MCF 10A (cell line): Measurements from ENCODE around the gene ATP8B3. TPM values are rescaled to one million over a fixed set of nuclear protein-coding genes. Genes with fewer than 3 reads are reported as not detected.

Experiments used
- BruUV-seq: library from RNA; stranded (reverse); fragments of 400-500 nt; replicated peaks from 2 replicates; lab custom pipeline; 2021; lab: Mats Ljungman, UMichigan
- CTCF ChIA-PET: fragments of 300-600 bp; sonication (Branson Sonifier 250); formaldehyde crosslinking; extraction: SDS; loops from one replicate; lab custom pipeline; 2021; ENCODE audit warnings: antibody characterized with exemption, inconsistent platforms; lab: Yijun Ruan, JAX
- POLR2A ChIA-PET: fragments of 300-600, 350-650 bp; sonication (Branson Sonifier 250); formaldehyde crosslinking; extraction: SDS; loops from one replicate; lab custom pipeline; 2020; ENCODE audit warnings: antibody characterized with exemption, inconsistent platforms; lab: Yijun Ruan, JAX
- DNase-seq: peaks from one replicate; pipeline ENCODE4 v3.0.0-alpha.2; 2018; ENCODE audit not compliant: unreplicated experiment
- H3K27ac Mint-ChIP-seq: one replicate; pipeline ENCODE4 v1.8.0; 2022; ENCODE audit warnings: mild to moderate bottlenecking, low read depth, mixed read lengths; ENCODE audit not compliant: unreplicated experiment
- H3K27me3 Mint-ChIP-seq: one replicate; pipeline ENCODE4 v1.8.0; 2022; ENCODE audit warnings: mixed read lengths; ENCODE audit not compliant: insufficient read depth, unreplicated experiment
- H3K36me3 Mint-ChIP-seq: one replicate; pipeline ENCODE4 v1.8.0; 2022; ENCODE audit warnings: mild to moderate bottlenecking, moderate library complexity, mixed read lengths; ENCODE audit not compliant: insufficient read depth, unreplicated experiment
- H3K4me1 Mint-ChIP-seq: one replicate; pipeline ENCODE4 v1.8.0; 2022; ENCODE audit warnings: mixed read lengths; ENCODE audit not compliant: insufficient read depth, unreplicated experiment
- H3K4me3 Mint-ChIP-seq: one replicate; pipeline ENCODE4 v1.8.0; 2022; ENCODE audit warnings: mild to moderate bottlenecking, moderate library complexity, mixed read lengths; ENCODE audit not compliant: unreplicated experiment
- H3K9me3 Mint-ChIP-seq: one replicate; pipeline ENCODE4 v1.8.0; 2022; ENCODE audit warnings: mixed read lengths; ENCODE audit not compliant: unreplicated experiment
- intact Hi-C: fragments of 100-400 bp; cut with micrococcal nuclease; formaldehyde crosslinking; loops from 2 replicates; pipeline ENCODE4 v1.14.1; 2022
- total RNA-seq: library from RNA; stranded (reverse); gene quantifications from 2 replicates; pipeline ENCODE4 v1.2.3, GENCODE V29; 2022
- TF ChIP-seq, protein P1 (sequence below): fragments of 200-600 bp; IDR thresholded peaks from one replicate; pipeline ENCODE4 v1.8.0; 2022; ENCODE audit warnings: antibody characterized with exemption, mild to moderate bottlenecking; ENCODE audit not compliant: unreplicated experiment

Gene ATP8B3
- total RNA-seq, 1 experiment from 2014 or later: 9.3 TPM

DNA sequence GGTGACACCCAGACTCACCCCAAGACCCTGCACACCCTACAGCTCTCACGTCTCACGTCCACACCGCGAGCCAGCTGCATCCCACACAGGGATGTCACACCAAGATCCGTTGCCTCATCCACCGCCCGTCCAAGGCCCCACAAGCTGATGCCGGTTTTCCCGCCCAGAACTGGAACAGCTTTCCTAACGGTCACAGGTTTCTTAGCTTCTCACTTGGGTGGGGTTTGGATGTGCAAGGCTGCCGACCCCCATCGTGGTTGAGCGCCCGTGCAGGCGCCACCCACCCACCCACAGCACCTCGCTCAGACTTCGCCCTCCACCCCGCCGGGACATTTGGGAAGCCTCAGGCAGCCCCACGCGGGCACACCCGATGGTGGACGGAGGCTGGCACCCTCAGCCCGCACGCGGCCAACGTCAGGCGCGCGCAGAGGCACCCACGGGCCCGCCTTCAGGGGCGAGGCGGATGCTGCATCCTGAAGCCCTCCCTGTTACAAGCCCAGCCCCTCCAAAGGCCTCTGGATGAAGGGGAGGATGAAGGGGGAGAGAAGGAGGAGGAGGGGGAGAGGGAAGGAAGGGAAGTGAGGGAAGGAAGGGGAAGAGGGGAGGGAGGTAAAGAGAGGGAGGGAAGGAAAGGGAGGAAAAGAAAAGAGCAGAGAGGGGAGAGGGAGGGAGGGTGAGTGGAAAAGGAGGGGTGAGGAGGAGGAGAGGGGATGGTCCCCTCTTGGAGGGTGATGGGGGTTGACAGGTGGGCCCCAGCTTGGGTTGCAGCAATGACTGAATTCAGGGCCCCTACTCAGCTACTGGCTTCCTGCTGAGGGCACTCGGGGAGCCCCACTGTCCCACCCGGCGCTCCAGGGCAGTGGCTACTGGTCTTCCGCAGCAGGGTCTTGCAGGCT, 45.9 kb downstream of the ATP8B3 start:
- H3K27ac Mint-ChIP-seq: no peak overlapping the region
- H3K9me3 Mint-ChIP-seq: peaks cover 8% of the 10 kb centered on the region
- H3K27me3 Mint-ChIP-seq: peaks cover 44% of the 10 kb centered on the region
- no peaks in the 10 kb centered on the region for H3K36me3 Mint-ChIP-seq
- H3K4me3 Mint-ChIP-seq: no peak overlapping the region
- peaks cover 4% of the 10 kb centered on the region for H3K4me1 Mint-ChIP-seq
- POLR2A ChIA-PET: interaction anchor here (0.7 to 1.1 kb wide), 2 partner anchors 16 to 29 kb away, joined by 3 read pairs; no protein-coding TSS in a partner anchor
- BruUV-seq: no TSS peak
- no peak for DNase-seq
- intact Hi-C loops: loop anchor here (2.0 kb wide), 1 partner anchor 73 kb away; no protein-coding TSS in a partner anchor
- TF ChIP-seq, protein P1, sequence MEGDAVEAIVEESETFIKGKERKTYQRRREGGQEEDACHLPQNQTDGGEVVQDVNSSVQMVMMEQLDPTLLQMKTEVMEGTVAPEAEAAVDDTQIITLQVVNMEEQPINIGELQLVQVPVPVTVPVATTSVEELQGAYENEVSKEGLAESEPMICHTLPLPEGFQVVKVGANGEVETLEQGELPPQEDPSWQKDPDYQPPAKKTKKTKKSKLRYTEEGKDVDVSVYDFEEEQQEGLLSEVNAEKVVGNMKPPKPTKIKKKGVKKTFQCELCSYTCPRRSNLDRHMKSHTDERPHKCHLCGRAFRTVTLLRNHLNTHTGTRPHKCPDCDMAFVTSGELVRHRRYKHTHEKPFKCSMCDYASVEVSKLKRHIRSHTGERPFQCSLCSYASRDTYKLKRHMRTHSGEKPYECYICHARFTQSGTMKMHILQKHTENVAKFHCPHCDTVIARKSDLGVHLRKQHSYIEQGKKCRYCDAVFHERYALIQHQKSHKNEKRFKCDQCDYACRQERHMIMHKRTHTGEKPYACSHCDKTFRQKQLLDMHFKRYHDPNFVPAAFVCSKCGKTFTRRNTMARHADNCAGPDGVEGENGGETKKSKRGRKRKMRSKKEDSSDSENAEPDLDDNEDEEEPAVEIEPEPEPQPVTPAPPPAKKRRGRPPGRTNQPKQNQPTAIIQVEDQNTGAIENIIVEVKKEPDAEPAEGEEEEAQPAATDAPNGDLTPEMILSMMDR: no peak
- CTCF ChIA-PET: interaction anchor here (0.6 to 3.8 kb wide), 15 partner anchors 11 to 215 kb away, joined by 3 to 45 read pairs (median 4); no protein-coding TSS in a partner anchor

DNA sequence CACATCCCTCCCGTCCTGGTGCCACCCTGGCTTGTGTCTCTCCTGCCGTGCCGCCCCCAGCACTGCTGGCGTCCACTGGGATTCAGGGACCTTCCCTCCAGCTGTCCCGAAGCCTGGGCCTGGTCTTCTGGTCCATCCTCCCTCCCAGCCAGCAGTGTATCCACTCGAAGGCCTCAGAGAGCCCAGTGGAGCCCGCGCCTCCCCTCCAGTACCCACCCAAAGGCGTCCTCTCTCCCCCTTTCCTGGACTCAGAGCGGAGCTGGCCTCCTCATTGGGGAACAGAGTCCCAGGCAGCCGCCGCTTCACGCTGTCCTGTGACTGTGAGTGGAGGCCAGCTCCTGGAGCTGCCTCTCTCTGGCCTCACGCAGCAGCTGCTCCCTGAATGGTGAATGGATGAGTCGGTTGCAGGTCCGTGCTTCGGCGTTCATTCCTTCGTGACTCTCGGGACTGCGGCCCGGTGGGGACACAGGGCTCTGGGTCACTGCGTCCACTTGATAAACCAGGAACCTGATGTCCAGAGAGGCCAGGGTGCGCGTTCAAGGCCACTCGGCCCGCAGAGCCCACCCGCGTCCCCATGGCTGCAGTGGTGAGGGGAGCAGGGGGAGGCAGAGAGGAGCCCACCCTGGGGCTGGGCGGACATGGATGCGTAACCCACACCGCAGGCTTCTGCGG, 46.7 kb downstream of the ATP8B3 start:
- peaks cover under 1% of the 10 kb centered on the region for H3K9me3 Mint-ChIP-seq
- no peak for DNase-seq
- POLR2A ChIA-PET: interaction anchor here (1.6 kb wide), 1 partner anchor 8 kb away, joined by 3 read pairs; no protein-coding TSS in a partner anchor
- peaks cover 52% of the 10 kb centered on the region for H3K27me3 Mint-ChIP-seq
- intact Hi-C loops: no loop called here
- peaks cover 4% of the 10 kb centered on the region for H3K4me1 Mint-ChIP-seq
- no TSS peak for BruUV-seq
- no peak overlapping the region for H3K4me3 Mint-ChIP-seq
- CTCF ChIA-PET: interaction anchor here (0.5 to 3.8 kb wide), 7 partner anchors 17 to 263 kb away, joined by 3 to 45 read pairs (median 4); no protein-coding TSS in a partner anchor
- H3K36me3 Mint-ChIP-seq: no peaks in the 10 kb centered on the region
- TF ChIP-seq, protein P1: no peak
- H3K27ac Mint-ChIP-seq: no peak overlapping the region

DNA sequence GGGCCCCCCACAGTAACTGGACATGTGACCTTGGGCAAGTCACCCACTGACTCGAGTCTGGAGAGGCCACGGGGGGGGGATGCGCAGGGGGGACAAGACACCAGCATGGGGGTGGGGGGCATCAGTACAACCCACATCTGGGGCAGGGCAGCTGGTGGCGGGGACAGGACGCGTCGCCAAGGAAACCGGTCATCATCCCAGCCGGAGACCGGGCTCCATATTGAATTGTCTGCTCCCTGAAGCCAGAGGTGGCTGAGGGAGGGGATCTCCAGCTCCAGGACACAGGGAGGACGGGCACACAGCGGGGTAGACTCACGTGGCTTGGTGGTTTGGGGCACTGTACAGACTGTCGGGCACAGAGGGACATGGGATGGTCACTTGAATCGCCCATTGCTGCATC, 47.3 kb downstream of the ATP8B3 start:
- intact Hi-C loops: no loop called here
- no peak for DNase-seq
- no peaks in the 10 kb centered on the region for H3K9me3 Mint-ChIP-seq
- H3K27ac Mint-ChIP-seq: no peak overlapping the region
- no TSS peak for BruUV-seq
- H3K36me3 Mint-ChIP-seq: no peaks in the 10 kb centered on the region
- TF ChIP-seq, protein P1: no peak
- H3K4me1 Mint-ChIP-seq: peaks cover 4% of the 10 kb centered on the region
- ChIA-PET POLR2A (interaction anchor here (1.6 kb wide), 1 partner anchor 9 kb away, joined by 3 read pairs; no protein-coding TSS in a partner anchor), CTCF (interaction anchor here (0.5 to 3.8 kb wide), 7 partner anchors 13 to 263 kb away, joined by 3 to 45 read pairs (median 4); no protein-coding TSS in a partner anchor)
- H3K4me3 Mint-ChIP-seq: no peak overlapping the region
- H3K27me3 Mint-ChIP-seq: peaks cover 54% of the 10 kb centered on the region
